Sigmoid colon (tissue), 4 donors: Measurements from ENCODE around the gene ALDH4A1.

Experiments used
- EP300 ChIP-seq, 4 donors: sonication (generic); formaldehyde crosslinking; IDR thresholded peaks; one replicate each; pipeline ENCODE4 v1.6.1; 2017; ENCODE audit warnings: antibody characterized with exemption in 4 of 4
- POLR2A ChIP-seq, 2 donors: fragments of 450-650 bp; IDR thresholded peaks; one replicate each; pipeline ENCODE4 v1.6.1; 2016; ENCODE audit warnings: antibody characterized with exemption in 2 of 2, mild to moderate bottlenecking in 2 of 2, moderate library complexity in 2 of 2
- POLR2AphosphoS5 ChIP-seq, 4 donors: sonication (generic); formaldehyde crosslinking; IDR thresholded peaks; one replicate each; pipeline ENCODE4 v1.6.1; 2017; ENCODE audit warnings: antibody characterized with exemption in 4 of 4
- TF ChIP-seq, protein P1 (sequence below), 4 experiments: fragments of 450-650 bp in 3 of 4; fragments of 200-600 bp in 1 of 4; IDR thresholded peaks; one replicate each; pipeline ENCODE4 v1.5.1; 2016 to 2019; ENCODE audit warnings: antibody characterized with exemption in 4 of 4, mild to moderate bottlenecking in 3 of 4, moderate library complexity in 2 of 4

DNA sequence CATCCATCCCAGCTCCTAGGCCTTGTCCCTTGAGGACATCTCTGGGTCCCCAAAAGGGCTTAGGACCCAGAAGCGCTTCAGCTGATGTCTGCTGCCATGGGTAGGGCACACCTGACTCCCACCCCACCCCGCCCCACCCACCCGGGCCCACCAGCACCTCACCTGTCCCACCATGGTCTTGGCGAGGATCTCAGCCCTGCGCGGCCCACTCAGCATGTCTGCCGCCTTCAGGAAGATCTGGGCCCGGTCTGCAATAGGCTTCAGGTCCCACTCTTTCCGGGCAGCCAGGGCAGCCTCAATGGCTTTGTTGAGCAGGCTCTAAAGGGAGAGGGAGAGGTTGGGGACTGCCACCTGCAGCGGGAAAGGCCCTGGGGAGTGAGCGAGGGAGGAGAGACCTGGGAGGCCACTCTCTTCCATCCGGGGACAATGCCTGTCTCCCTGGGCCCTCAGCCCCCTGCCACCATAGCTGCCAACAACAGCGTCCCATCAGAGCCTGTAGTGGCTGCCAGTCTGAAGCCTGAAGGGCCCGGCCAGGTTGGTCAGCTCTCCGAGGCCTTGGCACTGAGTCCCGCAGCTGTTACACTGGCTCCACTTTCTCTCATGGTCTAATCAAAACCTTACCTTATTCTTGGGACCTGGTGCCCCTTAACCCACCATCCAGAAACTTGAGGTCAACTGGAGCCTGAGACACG lies 16.9 kb downstream of the ALDH4A1 start:
- TF ChIP-seq EP300 (IDR thresholded peaks at IDR 0.05) (no peak), POLR2A (IDR thresholded peaks at IDR 0.05) (no peak), POLR2AphosphoS5 (IDR thresholded peaks at IDR 0.05) (no peak)
- TF ChIP-seq, protein P1, sequence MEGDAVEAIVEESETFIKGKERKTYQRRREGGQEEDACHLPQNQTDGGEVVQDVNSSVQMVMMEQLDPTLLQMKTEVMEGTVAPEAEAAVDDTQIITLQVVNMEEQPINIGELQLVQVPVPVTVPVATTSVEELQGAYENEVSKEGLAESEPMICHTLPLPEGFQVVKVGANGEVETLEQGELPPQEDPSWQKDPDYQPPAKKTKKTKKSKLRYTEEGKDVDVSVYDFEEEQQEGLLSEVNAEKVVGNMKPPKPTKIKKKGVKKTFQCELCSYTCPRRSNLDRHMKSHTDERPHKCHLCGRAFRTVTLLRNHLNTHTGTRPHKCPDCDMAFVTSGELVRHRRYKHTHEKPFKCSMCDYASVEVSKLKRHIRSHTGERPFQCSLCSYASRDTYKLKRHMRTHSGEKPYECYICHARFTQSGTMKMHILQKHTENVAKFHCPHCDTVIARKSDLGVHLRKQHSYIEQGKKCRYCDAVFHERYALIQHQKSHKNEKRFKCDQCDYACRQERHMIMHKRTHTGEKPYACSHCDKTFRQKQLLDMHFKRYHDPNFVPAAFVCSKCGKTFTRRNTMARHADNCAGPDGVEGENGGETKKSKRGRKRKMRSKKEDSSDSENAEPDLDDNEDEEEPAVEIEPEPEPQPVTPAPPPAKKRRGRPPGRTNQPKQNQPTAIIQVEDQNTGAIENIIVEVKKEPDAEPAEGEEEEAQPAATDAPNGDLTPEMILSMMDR (IDR thresholded peaks at IDR 0.05), result no peak
